ENCODE data around the gene INVS.

INVS gene

DNA sequence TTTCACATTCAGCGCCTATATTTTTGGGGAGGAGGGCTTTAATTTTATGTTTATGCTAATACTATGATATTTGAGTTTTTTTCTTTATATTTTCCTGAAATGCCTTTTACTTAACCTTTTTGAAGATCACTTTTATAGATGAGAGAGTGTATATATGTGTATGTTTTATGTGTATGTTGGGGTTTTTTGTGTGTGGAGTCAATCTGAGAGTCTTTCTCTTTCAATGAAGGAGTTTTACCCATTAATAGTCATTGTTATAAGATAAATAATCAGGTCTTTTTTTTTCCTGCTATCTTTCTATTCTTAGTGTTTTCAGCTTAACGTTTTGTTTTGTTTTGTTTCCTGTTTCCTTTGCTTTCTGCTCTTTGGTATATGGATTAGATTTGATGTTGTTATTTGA is 141.5 kb downstream of the INVS start:
- H3K4me3 ChIP-seq (ENCODE audit: low read depth, low read length): no peak overlapping the region
- TF ChIP-seq CTCF (IDR thresholded peaks at IDR 0.05; ENCODE audit: low read depth, low read length, missing control alignments): no peak
- DNase-seq (ENCODE audit: low read depth): no peak

- H3K4me3 ChIP-seq (ENCODE audit: low read depth, low read length): no peak overlapping the region
- no peak for TF ChIP-seq CTCF (IDR thresholded peaks at IDR 0.05; ENCODE audit: low read depth, low read length, missing control alignments)
- DNase-seq (ENCODE audit: low read depth): no peak
Observed at GRCh38 chr9:100267211-100267610, 168.2 kb downstream of the INVS start.

DNA sequence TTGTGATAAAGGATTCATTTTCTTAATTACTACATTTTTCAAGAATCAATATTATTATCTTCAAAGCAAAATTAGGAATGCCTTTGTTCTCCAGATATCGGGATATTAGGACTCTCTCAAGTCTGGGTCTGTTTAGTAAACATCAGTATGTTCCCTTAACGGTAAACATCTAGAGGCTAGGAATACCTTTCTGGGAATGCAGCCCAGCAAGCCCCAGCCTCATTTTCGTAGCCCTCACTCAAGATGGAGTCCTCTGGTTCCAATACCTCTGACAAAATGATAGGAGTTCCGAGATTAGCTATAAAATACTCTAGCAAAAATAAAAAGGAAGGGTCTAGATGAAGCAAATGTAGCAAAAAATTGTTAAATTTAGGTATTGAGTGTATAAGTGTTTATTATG is 169.2 kb downstream of the INVS start:
- TF ChIP-seq CTCF (IDR thresholded peaks at IDR 0.05; ENCODE audit: low read depth, low read length, missing control alignments): no peak
- no peak for DNase-seq (ENCODE audit: low read depth)
- H3K4me3 ChIP-seq (ENCODE audit: low read depth, low read length): no peak overlapping the region

DNA sequence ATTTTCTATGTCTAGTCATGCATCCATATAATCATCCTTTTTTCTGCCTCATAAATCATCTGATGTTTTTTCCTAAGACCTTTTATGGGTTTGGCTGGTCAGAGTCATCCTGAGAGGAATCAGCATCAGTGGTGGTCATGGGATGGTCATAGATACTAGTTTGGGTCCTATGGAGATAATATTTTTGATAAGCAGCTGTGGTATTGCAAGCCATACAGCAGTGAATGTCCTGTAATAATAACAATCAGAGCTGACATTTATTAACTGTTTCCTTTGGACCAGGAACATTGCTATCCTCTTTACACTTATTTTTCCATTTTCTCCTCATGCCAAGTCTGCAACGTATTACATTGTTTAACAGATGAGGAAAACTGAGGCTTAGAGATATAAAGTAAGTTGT is 170.6 kb downstream of the INVS start:
- no peak for DNase-seq (ENCODE audit: low read depth)
- no peak overlapping the region for H3K4me3 ChIP-seq (ENCODE audit: low read depth, low read length)
- TF ChIP-seq CTCF (IDR thresholded peaks at IDR 0.05; ENCODE audit: low read depth, low read length, missing control alignments): no peak

- TF ChIP-seq CTCF (IDR thresholded peaks at IDR 0.05; ENCODE audit: low read depth, low read length, missing control alignments): no peak
- H3K4me3 ChIP-seq (ENCODE audit: low read depth, low read length): no peak overlapping the region
- DNase-seq (ENCODE audit: low read depth): no peak
Observed at GRCh38 chr9:100277166-100277979, 178.3 kb downstream of the INVS start.

DNA sequence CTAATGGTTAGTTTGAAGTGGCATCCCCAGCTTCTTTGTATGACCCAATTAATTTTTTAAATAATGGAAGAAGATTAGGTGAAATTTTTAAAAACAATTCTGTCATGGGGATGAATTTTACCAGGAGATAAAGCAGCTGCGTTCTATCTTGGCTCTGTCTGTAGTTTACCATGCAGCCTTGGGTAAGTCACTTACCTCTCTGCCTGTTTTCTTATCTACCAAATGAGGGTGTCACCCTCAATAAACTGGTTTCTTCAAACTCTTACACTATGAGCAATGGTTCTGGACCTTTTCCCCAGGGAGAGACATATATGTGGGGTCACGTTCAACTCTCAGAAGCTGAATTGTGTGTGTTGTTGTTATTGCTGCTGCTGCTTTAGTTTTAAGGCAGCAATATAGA is 182.0 kb downstream of the INVS start:
- H3K4me3 ChIP-seq (ENCODE audit: low read depth, low read length): no peak overlapping the region
- TF ChIP-seq CTCF (IDR thresholded peaks at IDR 0.05; ENCODE audit: low read depth, low read length, missing control alignments): no peak
- DNase-seq (ENCODE audit: low read depth): no peak
